Type B pancreatic cell (in vitro differentiated cells): ENCODE measurements around the gene FAM229A. TPM values are rescaled to one million over a fixed set of nuclear protein-coding genes. Genes with fewer than 3 reads are reported as not detected.

Experiments used
- DNase-seq: peaks from one replicate; pipeline ENCODE4 v3.0.0; 2021; ENCODE audit warnings: mixed read lengths; ENCODE audit not compliant: unreplicated experiment; ENCODE audit errors: extremely low spot score
- H3K27ac Mint-ChIP-seq: 2 replicates; pipeline ENCODE4 v1.8.0; 2021; ENCODE audit warnings: mild to moderate bottlenecking, mixed read lengths
- H3K27me3 Mint-ChIP-seq: 2 replicates; pipeline ENCODE4 v1.8.0; 2021; ENCODE audit warnings: mixed read lengths
- H3K36me3 Mint-ChIP-seq: 2 replicates; pipeline ENCODE4 v1.8.0; 2021; ENCODE audit warnings: mixed read lengths
- H3K4me1 Mint-ChIP-seq: one replicate; pipeline ENCODE4 v1.8.0; 2021; ENCODE audit warnings: mixed read lengths; ENCODE audit not compliant: unreplicated experiment
- H3K4me3 Mint-ChIP-seq: 2 replicates; pipeline ENCODE4 v1.8.0; 2021; ENCODE audit warnings: mild to moderate bottlenecking, mixed read lengths
- H3K9me3 Mint-ChIP-seq: 2 replicates; pipeline ENCODE4 v1.8.0; 2021; ENCODE audit warnings: mixed read lengths
- CTCF ChIP-seq: fragments of 200-600 bp; sonication (generic); conservative IDR thresholded peaks from 2 replicates; pipeline ENCODE4 v1.5.0; 2021; ENCODE audit warnings: antibody characterized with exemption, mild to moderate bottlenecking
- total RNA-seq: library from RNA; stranded (reverse); gene quantifications from 2 replicates; pipeline ENCODE4 v1.2.1, GENCODE V29; 2021; ENCODE audit warnings: low replicate concordance

The FAM229A gene
- total RNA-seq, 1 donor from 2014 or later, result 8.7 TPM

- TF ChIP-seq CTCF, result no peak
- H3K4me1 Mint-ChIP-seq, result peaks cover 18% of the 10 kb centered on the region
- H3K4me3 Mint-ChIP-seq, result peak within 1 kb of the TSS; percentile 99
- H3K27ac Mint-ChIP-seq, result peak within 1 kb of the TSS; percentile 98
- DNase-seq, result peak; percentile 98
- H3K9me3 Mint-ChIP-seq, result no peaks in the 10 kb centered on the region
- peaks cover 10% of the 10 kb centered on the region for H3K36me3 Mint-ChIP-seq
- no peaks in the 10 kb centered on the region for H3K27me3 Mint-ChIP-seq
These were observed 32.0 kb upstream of the FAM229A start, which contains the start of gene BSDC1 for GRCh38 chr1:32394141-32394889. TSS of gene BSDC1 (minus strand) at chr1:32394441. CDS start at chr1:32394414, 27 bp downstream.

- Mint-ChIP-seq H3K9me3 (no peaks in the 10 kb centered on the region), H3K4me3 (peak overlapping the region; percentile 99), H3K27me3 (no peaks in the 10 kb centered on the region), H3K4me1 (peaks cover 18% of the 10 kb centered on the region), H3K36me3 (peaks cover 10% of the 10 kb centered on the region), H3K27ac (peak overlapping the region; percentile 98)
- no peak for TF ChIP-seq CTCF
- no peak for DNase-seq
These were observed 31.5 kb upstream of the FAM229A start for GRCh38 chr1:32393832-32394140.

GRCh38 chr1:32393136-32393535 lies 30.9 kb upstream of the FAM229A start:
- peak overlapping the region; percentile 99 for H3K4me3 Mint-ChIP-seq
- H3K36me3 Mint-ChIP-seq, result peaks cover 10% of the 10 kb centered on the region
- DNase-seq, result no peak
- H3K9me3 Mint-ChIP-seq, result no peaks in the 10 kb centered on the region
- H3K27ac Mint-ChIP-seq, result peak overlapping the region; percentile 98
- no peak for TF ChIP-seq CTCF
- no peaks in the 10 kb centered on the region for H3K27me3 Mint-ChIP-seq
- peaks cover 18% of the 10 kb centered on the region for H3K4me1 Mint-ChIP-seq

GRCh38 chr1:32392325-32392724 lies 30.0 kb upstream of the FAM229A start:
- Mint-ChIP-seq H3K27me3 (no peaks in the 10 kb centered on the region), H3K4me3 (peak overlapping the region; percentile 99), H3K9me3 (no peaks in the 10 kb centered on the region), H3K4me1 (peaks cover 18% of the 10 kb centered on the region), H3K36me3 (peaks cover 8% of the 10 kb centered on the region), H3K27ac (peak overlapping the region; percentile 78)
- no peak for DNase-seq
- no peak for TF ChIP-seq CTCF

GRCh38 chr1:32390904-32391870 lies 28.9 kb upstream of the FAM229A start:
- no peaks in the 10 kb centered on the region for H3K27me3 Mint-ChIP-seq
- no peak for TF ChIP-seq CTCF
- H3K9me3 Mint-ChIP-seq, result no peaks in the 10 kb centered on the region

More at GRCh38 chr1:32390904-32391870, 28.9 kb upstream of the FAM229A start:
- no peak for DNase-seq
- Mint-ChIP-seq H3K4me1 (peaks cover 18% of the 10 kb centered on the region), H3K4me3 (no peak overlapping the region), H3K27ac (no peak overlapping the region), H3K36me3 (peaks cover 10% of the 10 kb centered on the region)
